MM.1S (cell line): ENCODE measurements around the gene POT1.

ENCODE experiments used
- CTCF ChIP-seq: fragments of 300-600 bp; sonication (generic); IDR thresholded peaks from 2 replicates; pipeline ENCODE4 v1.5.1; 2016; ENCODE audit warnings: antibody characterized with exemption, low read length, mixed read lengths
- EZH2 ChIP-seq: fragments of 300-600 bp; sonication (generic); optimal IDR thresholded peaks from 2 replicates; pipeline ENCODE3; 2017; ENCODE audit warnings: low read depth, mild to moderate bottlenecking, antibody characterized with exemption, low read length, mixed read lengths
- EZH2phosphoT487 ChIP-seq: fragments of 300-600 bp; sonication (generic); IDR thresholded peaks from 2 replicates; pipeline ENCODE4 v1.6.1; 2018; ENCODE audit warnings: antibody characterized with exemption, low read length

GRCh38 chr7:124779620-124780019 lies 150.0 kb downstream of the POT1 start:
- TF ChIP-seq CTCF (no peak), EZH2 (no peak), EZH2phosphoT487 (no peak)
